ENCODE results near the gene SMTN.
"Not testable (repeated sequence)": the region's sequence is repeated elsewhere in the genome, so short reads cannot be mapped to it uniquely, and the experiment has no call there.

The SMTN gene

GRCh38 chr22:31073545-31074145, 7.5 kb upstream of the SMTN start:
- not testable (repeated sequence) for DNase-seq

- DNase-seq, result no peak
Observed at GRCh38 chr22:31075961-31076360, 5.2 kb upstream of the SMTN start.

- DNase-seq, result no peak
Observed at GRCh38 chr22:31077681-31078080, 3.4 kb upstream of the SMTN start.

GRCh38 chr22:31078389-31078788, 2.7 kb upstream of the SMTN start:
- not testable (repeated sequence) for DNase-seq

- no peak for DNase-seq
Observed at GRCh38 chr22:31079095-31079642, 1.9 kb upstream of the SMTN start.

- no peak for DNase-seq
Observed at GRCh38 chr22:31080164-31080847, 812 bp upstream of the SMTN start.

- DNase-seq, result no peak
Observed at GRCh38 chr22:31081963-31082605, 966 bp downstream of the SMTN start.

- peak in 1 of 2 experiments; percentile 13 for DNase-seq
Observed at GRCh38 chr22:31082606-31083376, 1.7 kb downstream of the SMTN start.

- DNase-seq, result no peak
Observed at GRCh38 chr22:31083377-31083768, 2.3 kb downstream of the SMTN start.

- peak in 1 of 2 experiments; percentile 34 for DNase-seq
Observed at GRCh38 chr22:31083923-31084810, 3.0 kb downstream of the SMTN start.

GRCh38 chr22:31084811-31085492, 3.8 kb downstream of the SMTN start:
- DNase-seq, result peak; percentile 59 to 66

- no peak for DNase-seq
Observed at GRCh38 chr22:31085493-31085824, 4.3 kb downstream of the SMTN start.

- DNase-seq, result no peak
Observed at GRCh38 chr22:31085928-31086327, 4.8 kb downstream of the SMTN start.

GRCh38 chr22:31086703-31087330, 5.7 kb downstream of the SMTN start:
- DNase-seq, result no peak

- DNase-seq, result no peak
Observed at GRCh38 chr22:31087744-31088215, 6.7 kb downstream of the SMTN start.

GRCh38 chr22:31088233-31088986, 7.3 kb downstream of the SMTN start:
- no peak for DNase-seq

- peak in 1 of 2 experiments; percentile 29 for DNase-seq
Observed at GRCh38 chr22:31089160-31090100, 8.3 kb downstream of the SMTN start.

GRCh38 chr22:31090217-31091085, 9.3 kb downstream of the SMTN start:
- DNase-seq, result no peak
